SKM-1 (cell line): ENCODE data around the gene CCDC136.

Experiments
- DNase-seq: peaks from one replicate; lab custom pipeline; 2025; ENCODE audit not compliant: unreplicated experiment; lab: John Stamatoyannopoulos, UW

The CCDC136 gene

DNA sequence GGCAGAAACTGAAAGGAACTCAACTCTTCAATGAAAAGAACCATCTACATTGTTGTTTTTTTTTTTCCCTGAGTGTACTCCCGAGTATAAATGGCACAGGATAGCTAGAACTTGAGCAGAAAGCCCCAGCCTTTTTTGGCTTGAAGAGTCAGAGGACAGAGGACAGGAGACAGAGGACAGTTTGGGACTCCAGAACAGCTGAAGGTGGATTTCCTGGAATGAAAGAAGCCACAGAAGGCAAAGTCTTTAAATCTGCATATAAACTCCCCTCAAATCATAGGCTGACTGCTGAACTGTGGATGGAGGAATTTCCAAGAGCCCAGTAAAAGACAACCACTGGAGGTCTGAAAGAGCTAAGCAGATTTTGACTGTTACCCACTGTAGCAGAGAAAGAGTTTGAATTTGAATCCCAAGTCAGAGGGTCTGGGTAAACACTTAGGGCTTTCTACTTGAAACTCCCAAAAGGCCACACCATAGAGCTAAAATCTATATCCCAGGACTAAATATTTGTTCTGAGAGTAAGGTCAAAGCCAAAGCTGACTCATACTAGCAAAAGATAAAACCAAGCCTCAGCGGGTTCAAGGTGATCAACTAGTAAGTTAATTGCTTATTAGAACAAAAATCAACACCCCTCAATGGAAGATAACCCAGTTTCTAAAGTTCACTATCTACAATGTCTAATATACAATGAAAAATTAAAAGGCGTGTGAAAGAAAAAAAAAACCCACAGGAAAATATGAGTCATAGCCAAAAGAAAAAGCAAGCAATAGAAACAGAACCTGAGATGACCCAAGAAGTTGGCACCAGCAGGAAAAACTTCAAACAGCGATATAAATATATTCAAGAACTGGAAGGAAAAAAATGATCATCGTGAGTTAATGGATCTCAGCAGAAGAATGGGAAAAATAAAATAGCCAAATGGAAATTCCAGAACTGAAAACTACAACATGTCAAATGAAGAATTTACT lies 14.3 kb upstream of the CCDC136 start:
- no peak for DNase-seq

- no peak for DNase-seq
Observed at GRCh38 chr7:128778946-128779345, 12.8 kb upstream of the CCDC136 start.

DNA sequence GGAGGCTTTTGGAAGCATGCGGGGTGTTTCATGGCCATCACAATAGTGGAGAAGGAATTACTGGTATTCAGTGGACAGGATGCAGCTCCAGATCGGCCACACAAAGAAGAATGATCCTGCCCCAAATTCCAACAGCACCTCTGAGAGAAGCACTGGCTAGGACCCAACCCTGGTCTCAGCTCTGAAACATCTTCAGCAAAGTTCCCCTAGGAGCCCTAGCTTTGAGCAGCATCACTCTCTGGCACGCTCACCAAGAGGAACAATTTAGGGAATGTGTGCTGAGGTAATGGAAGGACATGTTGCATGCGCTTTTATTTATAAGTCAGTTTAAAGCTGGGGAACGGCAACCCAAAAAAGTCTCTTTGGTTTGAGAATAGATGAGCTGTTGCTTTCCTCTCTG lies 10.6 kb upstream of the CCDC136 start:
- DNase-seq, result no peak

GRCh38 chr7:128781851-128782250 lies 9.9 kb upstream of the CCDC136 start:
- DNase-seq, result no peak

DNA sequence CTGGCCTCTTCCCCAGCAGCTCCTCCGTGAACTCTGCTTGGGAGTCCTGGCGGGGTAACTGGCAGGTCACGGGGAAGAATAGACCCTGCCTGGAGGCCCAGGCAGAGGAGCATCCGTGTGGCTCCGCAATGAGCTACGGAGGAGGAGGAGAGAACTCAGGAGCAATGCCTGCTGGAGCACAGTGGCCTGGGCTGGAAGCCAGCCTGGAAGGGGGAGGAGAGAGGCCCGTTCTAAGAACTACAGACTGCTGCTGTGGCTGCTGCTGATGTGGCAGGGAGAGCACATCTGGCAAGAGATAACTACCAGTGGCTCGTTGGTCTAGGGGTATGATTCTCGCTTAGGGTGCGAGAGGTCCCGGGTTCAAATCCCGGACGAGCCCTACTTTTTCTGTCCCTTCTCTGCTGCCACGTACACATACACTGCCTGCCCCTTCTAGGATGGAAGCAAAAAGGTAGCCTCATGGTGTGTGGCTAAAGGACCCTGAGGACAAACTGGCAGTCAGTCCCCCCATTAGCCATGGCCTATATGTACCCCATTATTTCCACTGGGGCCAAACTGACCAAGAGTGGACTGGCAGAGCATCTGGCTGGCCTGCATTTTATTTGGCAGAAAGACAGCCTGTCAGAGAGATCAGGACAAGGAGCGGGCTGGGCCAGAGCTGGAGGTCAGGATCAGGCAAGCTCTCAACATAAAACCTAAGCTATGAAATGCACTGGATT lies 8.5 kb upstream of the CCDC136 start:
- DNase-seq, result no peak

GRCh38 chr7:128785738-128786137 lies 6.0 kb upstream of the CCDC136 start:
- DNase-seq, result no peak

DNA sequence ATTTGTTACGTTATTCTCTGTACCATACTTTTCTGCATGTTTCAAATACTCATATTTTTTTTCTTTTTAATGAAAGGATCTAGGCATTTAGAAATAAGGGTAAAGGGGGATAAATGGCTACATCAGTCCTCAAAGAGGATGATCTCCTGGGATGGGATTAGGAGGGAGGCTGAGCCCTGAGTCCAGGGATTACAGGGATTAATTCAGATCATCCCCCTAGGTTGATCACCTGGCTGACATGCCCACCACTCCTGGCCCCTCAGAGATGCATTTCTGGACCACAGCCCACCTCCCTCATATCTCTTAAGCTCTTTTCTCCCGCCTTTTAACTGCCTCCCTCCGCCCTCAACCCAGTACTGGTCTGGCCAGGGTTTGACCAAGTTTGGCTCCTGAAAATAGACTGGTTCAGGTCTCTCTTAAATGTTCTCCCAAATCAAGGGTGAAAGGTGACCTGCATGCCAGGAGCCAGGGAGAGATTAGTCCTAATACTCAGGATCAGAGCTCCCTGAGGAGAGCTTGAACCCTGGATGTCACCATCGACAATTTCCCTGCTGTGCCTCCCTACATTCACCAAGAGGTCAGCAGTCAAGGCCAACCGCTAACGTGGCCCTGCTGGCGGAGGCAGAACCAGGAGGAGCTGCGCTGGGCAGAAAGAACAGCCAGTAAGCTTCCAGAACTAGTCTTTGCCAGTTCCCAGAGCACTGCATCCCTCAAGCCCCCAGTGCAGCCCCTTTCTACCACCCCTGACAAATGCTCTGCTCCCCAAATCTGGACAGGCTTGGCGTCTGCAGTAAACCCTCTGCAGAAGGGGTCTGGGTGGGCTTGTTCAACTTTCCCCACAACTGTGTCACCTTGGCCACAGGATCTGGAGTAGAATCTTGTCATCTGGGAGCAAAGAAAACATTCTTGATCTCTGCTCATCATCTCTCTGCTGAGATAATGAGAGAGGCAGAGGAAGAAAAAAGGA lies 3.0 kb upstream of the CCDC136 start:
- no peak for DNase-seq

DNA sequence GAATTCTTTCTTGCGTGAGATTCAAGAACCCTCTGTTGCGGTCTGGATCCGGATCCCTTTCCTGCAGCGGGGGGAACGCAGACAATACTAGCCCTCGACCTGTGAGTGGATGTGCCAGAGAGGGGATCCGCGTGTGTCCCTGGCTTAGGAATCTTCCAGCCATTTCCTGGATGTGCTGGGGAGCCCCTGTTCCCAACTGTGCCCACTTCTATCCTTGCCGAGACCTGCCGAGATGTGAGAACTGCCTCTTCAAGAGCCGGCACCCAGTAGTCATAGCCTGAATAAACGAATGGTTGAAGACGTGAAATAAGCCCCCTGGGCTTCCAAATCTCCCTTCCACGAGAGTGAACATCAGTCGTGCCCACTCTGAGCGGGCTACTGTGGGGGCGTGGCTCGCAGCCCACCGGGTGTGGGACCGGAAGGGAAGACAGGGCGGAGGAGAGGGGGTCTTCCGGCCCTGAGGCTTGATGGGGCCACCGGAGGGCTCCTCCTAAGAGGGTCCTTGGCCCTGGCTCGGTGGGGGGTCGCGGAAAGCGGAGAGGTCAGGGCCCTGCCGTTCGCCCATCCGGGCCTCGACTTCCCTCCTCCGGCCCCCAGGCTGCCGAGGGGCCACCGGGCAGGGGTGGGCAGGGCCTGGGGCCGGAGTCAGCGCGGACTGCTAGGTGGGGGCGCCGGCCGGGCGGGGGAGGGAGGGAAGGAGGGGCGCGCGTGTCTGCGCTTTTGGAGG lies 1.3 kb upstream of the CCDC136 start:
- DNase-seq, result no peak

GRCh38 chr7:128791972-128792327 lies 182 bp downstream of the CCDC136 start:
- DNase-seq, result no peak

DNA sequence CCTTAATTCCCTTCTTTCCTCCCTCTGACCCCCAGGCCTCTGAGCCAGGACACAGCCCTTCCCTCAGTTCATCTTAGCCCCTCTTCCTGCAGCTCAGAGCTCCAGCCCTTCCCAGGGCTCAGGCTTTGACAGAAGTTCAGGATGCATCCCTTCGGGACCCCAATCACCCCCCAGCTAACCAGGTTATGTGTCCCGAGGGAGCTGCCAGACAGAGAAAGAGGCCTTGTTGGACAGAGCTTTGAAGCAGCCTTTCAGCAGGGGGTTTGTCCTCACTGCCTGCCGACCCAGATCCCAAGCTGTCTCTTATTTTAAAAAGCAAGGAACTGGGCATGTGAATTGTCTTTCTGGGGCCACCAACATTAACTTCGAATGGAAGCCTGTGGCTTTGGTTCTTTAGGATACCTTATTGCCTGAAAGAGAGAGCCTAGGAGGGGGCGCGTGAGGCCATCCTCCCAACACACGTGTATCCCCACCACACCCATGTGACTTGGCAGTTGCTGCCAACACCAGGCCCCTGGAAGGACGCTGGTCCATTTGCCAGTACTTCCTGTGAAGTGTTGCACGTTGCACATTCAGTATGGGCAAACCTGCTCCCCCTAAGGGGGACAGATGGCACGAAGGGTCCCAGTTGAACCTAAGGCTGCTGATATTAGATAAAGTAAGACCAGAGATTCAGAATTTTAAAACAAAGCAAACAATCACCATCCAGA lies 858 bp downstream of the CCDC136 start:
- no peak for DNase-seq

DNA sequence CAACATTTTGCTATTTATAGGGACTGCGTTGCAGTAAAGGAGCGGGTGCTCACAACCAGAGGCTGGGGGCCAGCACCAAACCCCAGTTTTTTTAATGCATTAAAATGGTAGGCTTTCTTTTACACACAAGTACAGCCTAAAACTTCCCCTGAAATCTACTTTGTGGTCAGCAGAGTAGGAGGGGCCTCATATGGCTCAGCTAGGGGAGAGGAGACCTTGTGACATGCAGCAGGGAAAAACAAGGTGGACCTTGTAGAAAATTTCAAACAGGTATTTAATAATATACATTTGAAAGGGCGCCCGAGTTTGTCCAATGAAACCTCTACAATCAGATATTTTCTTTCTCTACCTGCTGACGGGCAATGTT lies 1.4 kb downstream of the CCDC136 start:
- DNase-seq, result no peak

GRCh38 chr7:128794020-128794419 lies 2.3 kb downstream of the CCDC136 start:
- DNase-seq, result no peak

- DNase-seq, result no peak
Observed at GRCh38 chr7:128794436-128794835, 2.7 kb downstream of the CCDC136 start.

GRCh38 chr7:128795129-128795528 lies 3.4 kb downstream of the CCDC136 start:
- no peak for DNase-seq

- DNase-seq, result no peak
Observed at GRCh38 chr7:128796327-128796726, 4.6 kb downstream of the CCDC136 start.

DNA sequence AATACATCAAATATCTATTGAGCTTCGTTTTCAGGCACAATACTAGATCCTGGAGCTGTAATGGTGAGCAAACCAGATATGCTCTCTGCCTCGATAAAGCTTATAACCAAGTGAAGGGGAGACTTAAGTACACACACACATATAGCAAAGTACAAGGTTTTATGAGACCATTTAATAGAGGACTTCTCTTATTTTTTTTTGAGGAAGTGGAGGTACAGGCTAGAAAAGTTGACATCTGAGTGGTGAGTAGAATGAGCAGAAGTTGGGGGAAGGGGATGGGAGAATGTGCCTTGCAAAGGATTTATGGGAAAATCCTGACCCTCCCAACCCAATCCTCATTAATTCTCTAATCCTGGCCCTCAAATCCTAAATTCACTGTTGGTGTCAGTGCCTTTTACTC lies 7.7 kb downstream of the CCDC136 start:
- no peak for DNase-seq

GRCh38 chr7:128800567-128800966 lies 8.8 kb downstream of the CCDC136 start:
- DNase-seq, result no peak

DNA sequence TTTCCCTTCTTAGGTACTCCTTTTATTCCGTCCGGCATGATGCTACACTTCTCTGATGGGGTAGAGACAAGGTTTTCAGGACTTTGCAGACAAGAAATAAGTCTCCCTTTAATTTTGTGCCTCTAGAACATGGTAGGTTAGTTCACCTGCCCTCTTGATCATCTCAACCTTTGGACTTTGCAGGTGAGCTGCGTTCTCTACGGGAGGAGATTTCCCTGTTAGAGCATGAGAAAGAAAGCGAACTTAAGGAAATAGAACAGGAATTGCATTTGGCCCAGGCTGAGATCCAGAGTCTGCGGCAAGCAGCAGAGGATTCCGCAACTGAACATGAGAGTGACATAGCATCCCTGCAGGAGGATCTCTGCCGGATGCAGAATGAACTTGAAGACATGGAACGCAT lies 9.2 kb downstream of the CCDC136 start:
- DNase-seq, result no peak

GRCh38 chr7:128801667-128802418 lies 10.1 kb downstream of the CCDC136 start:
- DNase-seq, result no peak
